ENCODE results near the gene NHEJ1. TPM values are rescaled to one million over a fixed set of nuclear protein-coding genes. Genes with fewer than 3 reads are reported as not detected.

NHEJ1 gene
- total and polyA plus RNA-seq, 4 donors: 6.1 to 13.5 (median 9.9) TPM

DNA sequence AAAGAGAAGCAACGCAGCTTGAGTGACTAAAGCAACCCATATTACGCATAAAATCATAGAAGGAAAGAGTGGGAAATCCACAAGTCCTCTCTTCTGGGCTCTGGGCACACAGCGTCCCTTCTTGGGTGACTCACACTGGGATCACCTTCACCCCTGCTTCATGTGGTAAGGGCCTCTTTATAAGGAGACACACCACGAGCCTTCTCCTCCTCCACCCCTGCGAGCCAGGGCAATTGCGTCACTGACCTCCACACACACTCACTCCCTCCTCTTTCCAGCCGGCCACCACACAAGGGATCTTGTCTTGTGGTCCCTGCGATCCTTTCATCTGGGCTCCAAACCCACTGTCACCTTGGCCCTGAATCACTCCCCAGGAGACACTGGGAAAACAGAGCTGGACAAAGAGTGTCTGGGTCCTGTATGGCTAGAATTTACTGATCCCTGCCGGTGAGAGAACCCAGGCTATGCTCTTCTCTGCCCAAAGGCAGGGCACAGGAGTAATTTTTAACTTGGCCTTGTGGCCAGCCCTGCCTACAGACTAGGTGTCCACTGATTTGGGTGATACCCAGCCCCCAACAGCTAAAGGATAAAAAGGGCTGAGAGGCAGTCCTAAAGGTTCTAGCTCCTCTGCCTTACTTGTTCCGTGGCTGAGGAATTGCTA is 35.3 kb downstream of the NHEJ1 start:
- Histone ChIP-seq H3K4me1 (ENCODE audit: control insufficient read depth in 4 of 4, insufficient read depth in 4 of 4, low read length in 3 of 4) (peaks cover 19 to 53% (median 45%) of the 10 kb centered on the region in 4 donors), H3K36me3 (ENCODE audit: control insufficient read depth in 4 of 4, insufficient read depth in 3 of 4, low read depth in 1 of 4, low read length in 3 of 4) (no peaks in the 10 kb centered on the region), H3K4me3 (ENCODE audit: low read depth in 1 of 3, low read length in 3 of 3) (peak overlapping the region; percentile 9 to 22 (median 16)), H3K9ac (ENCODE audit: low read depth in 1 of 2, low read length in 2 of 2) (peak overlapping the region in 1 of 2 donors; percentile 80), H3K9me3 (ENCODE audit: control insufficient read depth in 4 of 4, low read length in 3 of 4) (no peaks in the 10 kb centered on the region), H3K27me3 (ENCODE audit: control insufficient read depth in 4 of 4, insufficient read depth in 4 of 4, low read length in 3 of 4) (no peaks in the 10 kb centered on the region), H3K27ac (ENCODE audit: low read depth in 1 of 2, low read length in 2 of 2) (peak overlapping the region; percentile 64 to 81)
- DNase-seq (ENCODE audit: low spot score): no peak
- WGBS: 43% methylated on average over 10 of the region's 10 CpGs
- TF ChIP-seq HNF4A (conservative IDR thresholded peaks at IDR 0.05): peak; percentile 44 to 53
- TF ChIP-seq, protein P1, sequence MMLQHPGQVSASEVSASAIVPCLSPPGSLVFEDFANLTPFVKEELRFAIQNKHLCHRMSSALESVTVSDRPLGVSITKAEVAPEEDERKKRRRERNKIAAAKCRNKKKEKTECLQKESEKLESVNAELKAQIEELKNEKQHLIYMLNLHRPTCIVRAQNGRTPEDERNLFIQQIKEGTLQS (IDR thresholded peaks at IDR 0.05): peak; percentile 88
- TF ChIP-seq RXRA (IDR thresholded peaks at IDR 0.05): peak; percentile 41 to 46
- TF ChIP-seq, protein P2, sequence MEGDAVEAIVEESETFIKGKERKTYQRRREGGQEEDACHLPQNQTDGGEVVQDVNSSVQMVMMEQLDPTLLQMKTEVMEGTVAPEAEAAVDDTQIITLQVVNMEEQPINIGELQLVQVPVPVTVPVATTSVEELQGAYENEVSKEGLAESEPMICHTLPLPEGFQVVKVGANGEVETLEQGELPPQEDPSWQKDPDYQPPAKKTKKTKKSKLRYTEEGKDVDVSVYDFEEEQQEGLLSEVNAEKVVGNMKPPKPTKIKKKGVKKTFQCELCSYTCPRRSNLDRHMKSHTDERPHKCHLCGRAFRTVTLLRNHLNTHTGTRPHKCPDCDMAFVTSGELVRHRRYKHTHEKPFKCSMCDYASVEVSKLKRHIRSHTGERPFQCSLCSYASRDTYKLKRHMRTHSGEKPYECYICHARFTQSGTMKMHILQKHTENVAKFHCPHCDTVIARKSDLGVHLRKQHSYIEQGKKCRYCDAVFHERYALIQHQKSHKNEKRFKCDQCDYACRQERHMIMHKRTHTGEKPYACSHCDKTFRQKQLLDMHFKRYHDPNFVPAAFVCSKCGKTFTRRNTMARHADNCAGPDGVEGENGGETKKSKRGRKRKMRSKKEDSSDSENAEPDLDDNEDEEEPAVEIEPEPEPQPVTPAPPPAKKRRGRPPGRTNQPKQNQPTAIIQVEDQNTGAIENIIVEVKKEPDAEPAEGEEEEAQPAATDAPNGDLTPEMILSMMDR (IDR thresholded peaks at IDR 0.05; ENCODE audit: low read depth, low read length, missing input control): no peak
- TF ChIP-seq, protein P3, sequence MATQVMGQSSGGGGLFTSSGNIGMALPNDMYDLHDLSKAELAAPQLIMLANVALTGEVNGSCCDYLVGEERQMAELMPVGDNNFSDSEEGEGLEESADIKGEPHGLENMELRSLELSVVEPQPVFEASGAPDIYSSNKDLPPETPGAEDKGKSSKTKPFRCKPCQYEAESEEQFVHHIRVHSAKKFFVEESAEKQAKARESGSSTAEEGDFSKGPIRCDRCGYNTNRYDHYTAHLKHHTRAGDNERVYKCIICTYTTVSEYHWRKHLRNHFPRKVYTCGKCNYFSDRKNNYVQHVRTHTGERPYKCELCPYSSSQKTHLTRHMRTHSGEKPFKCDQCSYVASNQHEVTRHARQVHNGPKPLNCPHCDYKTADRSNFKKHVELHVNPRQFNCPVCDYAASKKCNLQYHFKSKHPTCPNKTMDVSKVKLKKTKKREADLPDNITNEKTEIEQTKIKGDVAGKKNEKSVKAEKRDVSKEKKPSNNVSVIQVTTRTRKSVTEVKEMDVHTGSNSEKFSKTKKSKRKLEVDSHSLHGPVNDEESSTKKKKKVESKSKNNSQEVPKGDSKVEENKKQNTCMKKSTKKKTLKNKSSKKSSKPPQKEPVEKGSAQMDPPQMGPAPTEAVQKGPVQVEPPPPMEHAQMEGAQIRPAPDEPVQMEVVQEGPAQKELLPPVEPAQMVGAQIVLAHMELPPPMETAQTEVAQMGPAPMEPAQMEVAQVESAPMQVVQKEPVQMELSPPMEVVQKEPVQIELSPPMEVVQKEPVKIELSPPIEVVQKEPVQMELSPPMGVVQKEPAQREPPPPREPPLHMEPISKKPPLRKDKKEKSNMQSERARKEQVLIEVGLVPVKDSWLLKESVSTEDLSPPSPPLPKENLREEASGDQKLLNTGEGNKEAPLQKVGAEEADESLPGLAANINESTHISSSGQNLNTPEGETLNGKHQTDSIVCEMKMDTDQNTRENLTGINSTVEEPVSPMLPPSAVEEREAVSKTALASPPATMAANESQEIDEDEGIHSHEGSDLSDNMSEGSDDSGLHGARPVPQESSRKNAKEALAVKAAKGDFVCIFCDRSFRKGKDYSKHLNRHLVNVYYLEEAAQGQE (IDR thresholded peaks at IDR 0.05): peak; percentile 66
- no peak for TF ChIP-seq TAF1 (conservative IDR thresholded peaks at IDR 0.05)
- TF ChIP-seq YY1 (IDR thresholded peaks at IDR 0.05): peak; percentile 9
- peak; percentile 58 for TF ChIP-seq SP1 (IDR thresholded peaks at IDR 0.05)
- TF ChIP-seq JUND (IDR thresholded peaks at IDR 0.05): peak in 1 of 2 donors; percentile 22
- no peak for TF ChIP-seq FOXA1 (IDR thresholded peaks at IDR 0.05)

DNA sequence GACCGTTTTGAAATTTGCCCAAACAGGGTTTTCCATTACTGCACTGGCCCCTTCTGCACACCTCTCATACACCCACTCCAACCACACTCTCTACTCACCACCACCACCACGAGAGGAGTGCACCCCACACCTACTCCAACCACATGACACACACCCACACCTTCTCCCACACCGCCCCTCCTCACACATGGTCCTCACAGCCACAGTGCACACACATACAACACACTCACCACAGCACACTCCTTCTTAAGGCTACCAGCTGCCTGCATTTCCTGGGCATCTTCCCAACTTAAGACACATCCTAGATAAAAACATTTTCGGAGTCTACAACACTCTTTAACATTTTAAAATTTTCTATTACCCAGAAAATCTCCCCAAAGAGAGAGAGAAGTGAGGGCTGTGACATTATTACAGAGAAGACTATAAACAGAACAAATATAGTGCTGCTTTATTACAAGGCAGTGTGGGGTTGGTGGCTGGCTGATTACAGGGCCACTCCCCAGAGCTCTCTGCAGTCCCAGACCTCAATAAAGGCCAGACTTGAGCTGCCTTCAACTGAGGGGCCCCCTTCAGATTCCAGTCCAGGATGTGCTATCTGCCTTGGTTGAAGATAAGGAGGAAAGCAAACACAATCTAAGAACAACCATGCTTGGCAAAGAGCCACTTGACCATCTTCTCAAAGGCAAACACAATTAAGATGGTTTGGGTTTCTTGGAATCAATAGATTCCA is 36.1 kb downstream of the NHEJ1 start:
- H3K4me1 ChIP-seq (ENCODE audit: control insufficient read depth in 4 of 4, insufficient read depth in 4 of 4, low read length in 3 of 4): peaks cover 19 to 53% (median 45%) of the 10 kb centered on the region in 4 donors
- peak overlapping the region; percentile 64 to 81 for H3K27ac ChIP-seq (ENCODE audit: low read depth in 1 of 2, low read length in 2 of 2)
- no peak for DNase-seq (ENCODE audit: low spot score)
- H3K36me3 ChIP-seq (ENCODE audit: control insufficient read depth in 4 of 4, insufficient read depth in 3 of 4, low read depth in 1 of 4, low read length in 3 of 4): no peaks in the 10 kb centered on the region
- H3K27me3 ChIP-seq (ENCODE audit: control insufficient read depth in 4 of 4, insufficient read depth in 4 of 4, low read length in 3 of 4): no peaks in the 10 kb centered on the region
- TF ChIP-seq HNF4A (conservative IDR thresholded peaks at IDR 0.05): no peak
- TF ChIP-seq, protein P1 (IDR thresholded peaks at IDR 0.05): no peak
- TF ChIP-seq SP1 (IDR thresholded peaks at IDR 0.05): no peak
- TF ChIP-seq, protein P2 (IDR thresholded peaks at IDR 0.05; ENCODE audit: low read depth, low read length, missing input control): no peak
- H3K9me3 ChIP-seq (ENCODE audit: control insufficient read depth in 4 of 4, low read length in 3 of 4): no peaks in the 10 kb centered on the region
- H3K9ac ChIP-seq (ENCODE audit: low read depth in 1 of 2, low read length in 2 of 2): peak overlapping the region in 1 of 2 donors; percentile 60
- H3K4me3 ChIP-seq (ENCODE audit: low read depth in 1 of 3, low read length in 3 of 3): no peak overlapping the region
- 70% methylated on average over 4 of the region's 4 CpGs for WGBS
